Nephron progenitor cell (in vitro differentiated cells): ENCODE data around the gene GABRG3.

Experiments
- DNase-seq: peaks from one replicate; pipeline ENCODE4 v3.0.0; 2021
- H3K27ac Mint-ChIP-seq: 2 replicates; pipeline ENCODE4 v1.8.0; 2021; ENCODE audit warnings: mild to moderate bottlenecking, moderate library complexity, mixed read lengths
- H3K27me3 Mint-ChIP-seq: 2 replicates; pipeline ENCODE4 v1.8.0; 2021; ENCODE audit warnings: mild to moderate bottlenecking, low read depth, mixed read lengths; ENCODE audit not compliant: poor library complexity
- H3K36me3 Mint-ChIP-seq: 2 replicates; pipeline ENCODE4 v1.8.0; 2021; ENCODE audit warnings: low read depth, mixed read lengths
- H3K4me1 Mint-ChIP-seq: 2 replicates; pipeline ENCODE4 v1.8.0; 2021; ENCODE audit warnings: mixed read lengths
- H3K4me3 Mint-ChIP-seq: 2 replicates; pipeline ENCODE4 v1.8.0; 2021; ENCODE audit warnings: mild to moderate bottlenecking, moderate library complexity, mixed read lengths
- H3K9me3 Mint-ChIP-seq: 2 replicates; pipeline ENCODE4 v1.8.0; 2021; ENCODE audit warnings: mild to moderate bottlenecking, moderate library complexity, mixed read lengths
- TF ChIP-seq, protein P1 (sequence below): fragments of 200-600 bp; sonication (generic); IDR thresholded peaks from 2 replicates; pipeline ENCODE4 v1.5.0; 2021; ENCODE audit warnings: antibody characterized with exemption

Gene GABRG3

DNA sequence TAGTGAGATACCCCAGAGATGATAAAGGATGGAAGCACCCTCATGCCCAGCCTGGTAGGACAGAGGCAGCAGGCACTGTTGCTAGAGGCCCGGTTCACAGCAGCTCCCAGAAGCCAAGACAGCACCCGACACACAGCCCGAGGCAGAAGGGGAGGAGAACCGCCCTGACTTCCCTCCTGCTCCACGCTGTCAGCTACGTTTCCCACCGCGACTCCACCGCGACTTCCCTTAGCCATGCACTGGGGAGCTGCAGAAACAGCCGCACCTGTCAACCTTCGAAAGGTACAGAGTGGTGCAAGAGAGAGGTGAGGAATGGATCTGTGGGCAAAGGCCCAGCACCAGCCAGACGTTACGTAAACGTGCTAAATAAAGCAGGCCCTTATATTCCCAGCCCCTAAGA lies 529.2 kb downstream of the GABRG3 start:
- Mint-ChIP-seq H3K9me3 (no peaks in the 10 kb centered on the region), H3K27ac (peak overlapping the region; percentile 35), H3K4me3 (no peak overlapping the region), H3K4me1 (peaks cover 6% of the 10 kb centered on the region), H3K27me3 (no peaks in the 10 kb centered on the region), H3K36me3 (no peaks in the 10 kb centered on the region)
- TF ChIP-seq, protein P1, sequence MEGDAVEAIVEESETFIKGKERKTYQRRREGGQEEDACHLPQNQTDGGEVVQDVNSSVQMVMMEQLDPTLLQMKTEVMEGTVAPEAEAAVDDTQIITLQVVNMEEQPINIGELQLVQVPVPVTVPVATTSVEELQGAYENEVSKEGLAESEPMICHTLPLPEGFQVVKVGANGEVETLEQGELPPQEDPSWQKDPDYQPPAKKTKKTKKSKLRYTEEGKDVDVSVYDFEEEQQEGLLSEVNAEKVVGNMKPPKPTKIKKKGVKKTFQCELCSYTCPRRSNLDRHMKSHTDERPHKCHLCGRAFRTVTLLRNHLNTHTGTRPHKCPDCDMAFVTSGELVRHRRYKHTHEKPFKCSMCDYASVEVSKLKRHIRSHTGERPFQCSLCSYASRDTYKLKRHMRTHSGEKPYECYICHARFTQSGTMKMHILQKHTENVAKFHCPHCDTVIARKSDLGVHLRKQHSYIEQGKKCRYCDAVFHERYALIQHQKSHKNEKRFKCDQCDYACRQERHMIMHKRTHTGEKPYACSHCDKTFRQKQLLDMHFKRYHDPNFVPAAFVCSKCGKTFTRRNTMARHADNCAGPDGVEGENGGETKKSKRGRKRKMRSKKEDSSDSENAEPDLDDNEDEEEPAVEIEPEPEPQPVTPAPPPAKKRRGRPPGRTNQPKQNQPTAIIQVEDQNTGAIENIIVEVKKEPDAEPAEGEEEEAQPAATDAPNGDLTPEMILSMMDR: no peak
- DNase-seq: no peak

DNA sequence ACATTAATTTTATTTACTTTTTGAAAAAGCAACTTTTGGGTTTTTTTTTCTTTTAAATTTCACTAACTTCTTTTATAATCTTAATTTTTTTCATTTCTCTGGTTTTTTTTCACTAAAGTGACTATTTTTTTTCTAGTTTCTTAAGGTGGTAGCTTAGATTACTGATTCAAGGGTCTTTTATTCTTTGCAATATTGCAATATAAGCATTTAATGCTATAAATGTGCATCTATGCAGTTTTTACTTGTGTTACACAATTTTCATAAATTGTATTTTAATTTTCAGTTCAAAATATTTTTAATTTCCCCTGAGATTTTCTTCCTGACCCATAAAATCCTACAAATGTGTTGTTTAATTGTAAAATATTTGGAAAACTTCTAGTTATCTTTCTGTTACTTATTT lies 535.8 kb downstream of the GABRG3 start:
- Mint-ChIP-seq H3K4me3 (no peak overlapping the region), H3K36me3 (peaks cover 5% of the 10 kb centered on the region), H3K27me3 (peaks cover 6% of the 10 kb centered on the region), H3K9me3 (peaks cover 37% of the 10 kb centered on the region), H3K4me1 (no peaks in the 10 kb centered on the region), H3K27ac (no peak overlapping the region)
- TF ChIP-seq, protein P1: no peak
- no peak for DNase-seq

DNA sequence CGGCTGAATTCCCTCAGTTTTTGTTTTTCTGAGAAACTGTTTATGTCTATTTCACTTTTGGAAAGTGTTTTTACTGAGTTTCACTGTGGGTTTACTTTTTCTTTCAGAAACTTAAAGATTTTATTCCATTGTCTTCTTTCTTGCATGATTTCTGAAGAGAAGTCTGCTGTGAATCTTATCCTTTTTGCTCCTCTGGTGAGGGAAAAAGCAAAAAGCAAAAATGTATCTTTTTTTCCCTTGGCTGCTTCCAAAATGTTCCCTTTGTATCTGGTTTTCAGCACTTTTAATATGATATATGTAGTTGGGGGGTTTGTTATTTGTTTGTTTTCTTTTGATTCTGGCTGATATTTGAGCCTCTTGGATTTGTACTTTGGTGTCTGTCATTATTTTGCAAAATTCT lies 538.0 kb downstream of the GABRG3 start:
- TF ChIP-seq, protein P1: no peak
- Mint-ChIP-seq H3K9me3 (peaks cover 48% of the 10 kb centered on the region), H3K4me1 (no peaks in the 10 kb centered on the region), H3K36me3 (peaks cover 5% of the 10 kb centered on the region), H3K4me3 (no peak overlapping the region), H3K27me3 (peaks cover 6% of the 10 kb centered on the region), H3K27ac (no peak overlapping the region)
- DNase-seq: no peak

DNA sequence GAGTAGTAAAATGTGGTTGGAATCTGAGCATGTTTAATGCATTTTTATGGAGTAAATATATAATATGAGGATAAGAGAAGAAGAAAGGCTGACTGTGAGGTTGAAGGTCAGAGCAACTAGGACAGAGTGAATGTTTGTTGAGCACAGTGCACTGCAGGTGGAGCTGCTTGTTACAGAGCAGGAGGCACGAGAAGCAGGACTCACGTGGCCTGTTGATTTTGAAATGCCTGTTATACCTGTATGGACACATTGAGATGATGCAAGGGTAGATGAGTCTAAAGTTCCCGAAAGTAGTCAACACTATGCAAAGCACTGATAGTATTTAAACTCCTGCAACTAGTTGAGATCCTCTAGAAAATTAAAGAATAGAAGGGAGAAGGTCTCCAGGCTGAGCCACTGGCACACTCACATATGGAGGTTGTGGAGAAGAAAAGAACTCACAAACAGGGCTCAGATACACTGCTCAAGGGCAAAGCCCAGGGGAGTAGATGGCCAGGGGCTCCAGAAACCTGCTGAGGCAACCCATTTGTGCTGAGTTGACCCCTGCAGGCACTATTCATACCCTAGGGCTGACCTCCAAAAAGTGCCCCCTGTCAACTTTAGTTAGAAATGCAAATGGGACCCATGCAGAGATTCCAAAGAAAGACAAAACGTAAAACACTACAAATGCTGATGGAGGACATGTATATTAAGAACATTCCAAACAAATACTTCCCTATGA lies 541.5 kb downstream of the GABRG3 start:
- TF ChIP-seq, protein P1: no peak
- H3K4me1 Mint-ChIP-seq: no peaks in the 10 kb centered on the region
- H3K36me3 Mint-ChIP-seq: peaks cover 5% of the 10 kb centered on the region
- H3K27me3 Mint-ChIP-seq: peaks cover 6% of the 10 kb centered on the region
- H3K27ac Mint-ChIP-seq: no peak overlapping the region
- DNase-seq: no peak
- H3K9me3 Mint-ChIP-seq: peaks cover 51% of the 10 kb centered on the region
- no peak overlapping the region for H3K4me3 Mint-ChIP-seq

DNA sequence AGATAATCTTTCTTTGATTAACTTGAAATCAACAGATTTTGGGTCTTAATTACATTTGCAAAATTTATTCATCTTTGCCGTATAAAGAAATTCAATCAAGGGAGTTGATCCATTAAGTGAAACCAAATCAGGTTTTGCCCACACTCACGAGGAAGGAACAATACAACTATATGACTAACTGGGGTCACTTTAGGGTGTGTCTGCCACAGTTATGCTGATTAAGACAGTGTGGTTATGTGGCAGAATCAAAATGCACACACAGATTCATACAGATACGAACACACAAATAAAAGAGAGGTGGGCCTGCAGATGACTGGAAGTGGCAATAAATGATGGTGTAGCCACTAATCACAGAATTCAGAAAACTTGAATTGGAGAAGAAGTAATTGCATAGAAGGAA lies 543.5 kb downstream of the GABRG3 start:
- Mint-ChIP-seq H3K9me3 (peaks cover 31% of the 10 kb centered on the region), H3K4me1 (no peaks in the 10 kb centered on the region), H3K27ac (no peak overlapping the region)

More for the DNA sequence above, 543.5 kb downstream of the GABRG3 start:
- H3K27me3 Mint-ChIP-seq: no peaks in the 10 kb centered on the region
- TF ChIP-seq, protein P1: no peak
- DNase-seq: no peak
- no peak overlapping the region for H3K4me3 Mint-ChIP-seq
- H3K36me3 Mint-ChIP-seq: no peaks in the 10 kb centered on the region
